NCI-H748 treated with DMSO at 0.1 percent for 48 hours (cell line): ENCODE results near the gene BUD13.

Experiments used
- DNase-seq: peaks from one replicate; lab custom pipeline; 2025; lab: John Stamatoyannopoulos, UW

BUD13 gene

DNA sequence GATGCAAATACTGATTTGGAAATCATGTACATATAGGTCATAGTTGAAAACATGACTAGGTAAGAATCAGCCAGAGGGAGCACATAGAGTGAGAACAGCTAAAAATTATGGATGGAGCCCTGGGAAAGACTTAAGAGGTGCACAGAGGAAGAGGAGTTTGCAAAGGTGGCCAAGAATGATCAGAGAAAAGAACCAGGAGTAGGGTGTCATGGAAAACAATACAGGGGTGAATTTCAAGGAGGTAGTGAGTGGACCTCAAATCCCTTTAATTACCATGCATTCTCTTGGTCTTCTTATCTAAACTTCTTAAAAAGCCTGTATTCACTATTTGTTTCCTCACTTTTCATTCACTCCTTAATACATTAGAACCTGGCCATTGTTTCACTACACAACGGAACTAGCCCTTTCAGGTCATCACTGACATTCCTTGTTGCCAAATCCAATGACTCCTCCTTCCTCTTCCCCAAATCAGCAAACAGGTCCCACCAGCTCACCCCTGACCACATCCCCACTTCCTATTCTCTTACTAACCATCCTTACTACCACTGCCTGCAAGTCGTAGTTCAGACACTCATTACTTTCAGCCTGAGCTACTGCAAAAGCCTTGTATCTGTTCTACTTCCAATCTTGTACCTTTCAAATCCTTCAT, 22.6 kb downstream of the BUD13 start:
- no peak for DNase-seq

DNA sequence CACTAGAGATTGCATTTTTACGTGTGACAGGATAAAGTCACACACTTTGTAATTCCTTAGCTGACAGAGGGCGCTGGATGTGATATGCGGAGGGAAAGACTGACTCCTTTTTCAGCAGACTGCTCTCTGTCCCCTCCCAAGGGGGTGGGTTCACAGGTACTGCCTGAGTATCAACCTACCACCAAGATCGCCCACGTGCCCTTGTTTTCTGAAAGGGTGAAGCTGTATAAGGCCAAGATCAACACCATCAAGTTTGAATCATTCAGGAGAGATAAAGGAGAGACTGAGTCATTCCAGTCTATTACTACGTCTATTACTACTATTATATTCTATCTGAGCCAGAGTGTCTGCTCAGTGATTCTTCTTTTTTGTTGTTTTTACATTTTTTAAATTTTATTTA, 30.7 kb downstream of the BUD13 start:
- DNase-seq = no peak

DNA sequence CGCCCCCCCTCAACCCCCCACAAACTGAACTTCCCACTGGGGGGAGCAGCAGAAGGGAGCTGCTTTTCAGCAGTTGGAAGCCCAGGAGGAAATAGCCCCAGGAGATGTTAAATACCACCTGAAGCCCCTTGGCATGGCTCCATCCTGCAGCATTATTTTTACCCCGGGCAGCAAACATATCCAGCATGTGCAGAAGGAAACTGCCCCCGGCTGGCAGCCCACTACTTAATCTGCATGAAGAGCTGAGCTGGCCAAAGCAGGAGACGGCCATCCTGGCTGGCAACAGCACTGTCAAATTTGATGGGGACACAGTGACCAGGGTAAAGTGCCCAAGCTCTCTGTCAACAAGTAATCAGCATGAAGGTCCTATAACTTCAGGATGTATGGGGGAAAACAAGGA, 32.0 kb downstream of the BUD13 start:
- no peak for DNase-seq

DNA sequence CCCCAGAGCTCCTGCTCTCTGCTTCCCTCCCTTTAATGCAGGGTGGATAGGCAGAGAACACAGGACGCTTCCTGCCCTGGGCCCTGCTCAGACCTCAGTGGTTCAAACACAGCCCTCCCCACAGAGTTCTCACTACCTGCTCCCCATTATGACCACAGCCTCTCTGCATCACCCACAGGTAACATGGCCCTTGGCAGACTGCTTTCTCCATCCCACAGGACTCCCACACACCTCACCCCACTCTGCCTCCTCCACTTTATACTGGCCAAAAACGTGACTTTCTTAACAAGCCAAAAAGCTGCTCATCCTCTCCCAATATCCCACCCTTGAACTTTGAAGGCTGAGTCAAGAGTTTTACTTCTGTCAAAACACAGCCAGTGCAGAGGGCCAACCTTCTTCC, 33.8 kb downstream of the BUD13 start:
- DNase-seq = no peak

DNA sequence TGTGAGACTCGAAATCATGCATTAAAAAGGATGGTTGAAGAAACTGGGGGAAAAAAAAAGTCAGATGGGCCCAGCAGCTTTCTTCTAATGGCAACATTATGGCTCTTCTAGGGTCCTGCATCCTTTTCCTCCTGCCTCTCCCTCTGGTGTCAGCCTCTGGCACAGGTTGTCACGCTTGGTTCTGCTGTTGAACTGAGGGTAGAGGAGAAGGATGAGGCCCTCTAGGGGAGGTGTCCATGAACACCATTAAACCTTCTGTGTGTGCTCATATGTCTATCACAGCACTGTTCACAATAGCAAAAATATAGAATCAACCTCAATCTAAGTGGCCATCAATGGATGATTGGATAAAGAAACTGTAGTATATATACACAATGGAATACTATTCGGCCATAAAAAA, 36.0 kb downstream of the BUD13 start:
- DNase-seq = no peak

DNA sequence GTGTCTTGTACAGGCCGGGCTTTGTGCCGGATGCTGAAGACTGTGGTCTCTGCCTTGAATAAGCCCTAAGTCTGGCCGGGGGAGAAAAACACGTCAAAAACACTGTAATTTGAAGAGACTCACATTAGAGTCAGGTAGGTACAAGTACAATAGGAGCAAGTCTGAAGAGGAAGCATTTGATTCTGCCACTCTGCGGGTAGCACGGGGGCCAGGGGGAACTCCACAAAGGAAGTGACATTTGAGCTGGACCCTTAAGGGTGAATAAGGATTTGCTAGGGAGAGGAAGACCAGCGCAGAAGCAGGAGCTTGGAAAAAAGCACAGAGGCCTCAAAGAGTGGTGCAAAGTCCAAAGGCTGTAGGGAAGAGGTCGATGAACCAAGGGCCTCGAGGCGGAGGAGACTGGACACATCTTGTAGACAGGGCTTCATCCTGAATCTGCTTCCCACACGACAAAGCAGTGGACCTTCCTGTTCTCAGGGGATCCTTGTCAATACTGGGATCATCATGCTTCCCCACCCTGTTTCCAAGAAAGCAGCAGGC, 38.7 kb downstream of the BUD13 start:
- DNase-seq = no peak

DNA sequence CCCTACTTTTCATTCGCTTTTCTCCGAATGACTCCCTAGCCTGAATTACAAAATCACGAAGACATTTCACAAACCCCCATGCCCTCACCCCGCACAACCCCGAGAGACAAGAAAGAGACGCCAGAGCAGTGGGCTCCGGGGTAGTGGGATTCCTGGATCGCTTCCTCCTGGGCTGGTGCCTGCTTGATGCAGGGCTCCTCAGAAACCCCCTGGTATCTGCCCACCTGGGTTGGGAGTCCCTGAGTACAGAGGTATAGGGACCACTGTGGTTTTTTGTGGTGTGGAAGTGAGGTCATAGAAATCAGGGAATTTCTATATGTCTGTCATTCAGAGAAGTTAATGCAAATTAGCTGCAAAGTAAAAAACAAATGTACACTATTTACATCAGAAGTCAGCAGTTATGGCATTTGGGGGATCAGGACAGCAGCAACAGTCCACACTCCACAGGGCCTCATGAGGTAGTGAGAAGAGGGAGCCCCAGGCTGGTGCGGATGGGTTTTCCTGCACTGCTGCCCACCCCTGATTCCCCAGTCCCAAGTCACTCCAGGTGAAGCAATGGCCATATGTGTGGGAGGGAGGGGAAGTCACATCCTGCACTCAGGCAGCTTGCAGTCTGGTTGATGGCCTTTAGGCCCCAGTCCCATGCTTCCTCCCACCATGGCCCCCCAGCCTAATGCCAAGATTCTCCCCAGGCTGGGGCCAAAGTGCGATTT, 39.6 kb downstream of the BUD13 start:
- DNase-seq = no peak

DNA sequence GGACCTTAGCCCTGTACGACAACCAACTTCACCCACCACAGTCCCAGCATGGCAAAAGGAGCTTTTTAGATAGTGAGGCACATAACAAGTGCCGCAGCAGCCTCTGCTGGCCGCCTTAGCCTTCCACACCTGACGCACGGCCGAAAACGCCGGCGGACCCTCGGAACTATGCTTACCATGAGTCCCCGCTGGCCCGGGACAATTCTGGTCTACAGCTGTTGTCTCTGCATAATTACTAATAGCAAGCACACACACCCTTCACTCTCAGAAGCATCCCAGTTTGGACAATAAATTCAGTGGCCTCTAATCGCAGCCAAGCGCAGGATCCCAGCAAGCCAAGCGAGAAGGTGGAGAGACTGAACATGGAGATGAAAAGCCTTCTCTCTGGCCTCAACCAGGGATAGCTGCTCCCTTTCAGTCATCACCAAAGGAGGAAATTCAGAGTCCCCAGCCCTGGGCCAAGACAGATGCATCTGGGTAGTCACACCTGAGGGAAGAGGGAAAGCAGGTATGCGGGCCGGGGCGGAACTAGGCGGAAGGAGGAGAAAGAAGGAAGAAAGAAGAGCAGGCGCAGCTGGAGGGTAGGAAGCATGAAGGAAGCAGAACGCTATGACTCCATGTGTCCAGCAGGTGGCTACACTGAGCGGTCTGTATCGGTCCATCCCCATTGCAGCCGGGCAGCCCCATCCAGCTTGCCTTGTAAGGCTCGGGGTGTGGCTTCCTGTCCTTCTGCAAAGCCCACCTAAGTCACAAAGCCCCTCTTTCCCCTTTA, 40.3 kb downstream of the BUD13 start:
- peak; percentile 1 for DNase-seq

DNA sequence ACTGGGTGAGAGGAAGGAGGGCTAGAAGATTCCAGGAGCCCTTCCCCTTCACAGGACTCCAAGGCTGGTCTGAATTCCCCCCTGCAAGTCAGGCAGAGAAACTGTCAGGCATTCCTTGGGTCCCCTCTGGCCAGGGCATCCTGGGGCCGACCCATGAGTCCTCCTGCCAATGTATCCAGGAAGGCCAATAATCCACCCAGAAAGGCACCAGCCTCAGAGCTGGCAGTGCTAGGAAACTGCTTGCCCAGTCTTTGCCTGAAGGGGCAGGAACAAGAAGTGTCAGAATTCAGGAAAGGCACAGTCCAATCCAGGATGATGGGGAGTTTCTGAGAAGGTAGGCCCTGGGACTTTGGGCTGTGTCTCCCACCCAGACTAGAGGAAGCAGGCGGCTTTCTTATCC, 41.0 kb downstream of the BUD13 start:
- no peak for DNase-seq

DNA sequence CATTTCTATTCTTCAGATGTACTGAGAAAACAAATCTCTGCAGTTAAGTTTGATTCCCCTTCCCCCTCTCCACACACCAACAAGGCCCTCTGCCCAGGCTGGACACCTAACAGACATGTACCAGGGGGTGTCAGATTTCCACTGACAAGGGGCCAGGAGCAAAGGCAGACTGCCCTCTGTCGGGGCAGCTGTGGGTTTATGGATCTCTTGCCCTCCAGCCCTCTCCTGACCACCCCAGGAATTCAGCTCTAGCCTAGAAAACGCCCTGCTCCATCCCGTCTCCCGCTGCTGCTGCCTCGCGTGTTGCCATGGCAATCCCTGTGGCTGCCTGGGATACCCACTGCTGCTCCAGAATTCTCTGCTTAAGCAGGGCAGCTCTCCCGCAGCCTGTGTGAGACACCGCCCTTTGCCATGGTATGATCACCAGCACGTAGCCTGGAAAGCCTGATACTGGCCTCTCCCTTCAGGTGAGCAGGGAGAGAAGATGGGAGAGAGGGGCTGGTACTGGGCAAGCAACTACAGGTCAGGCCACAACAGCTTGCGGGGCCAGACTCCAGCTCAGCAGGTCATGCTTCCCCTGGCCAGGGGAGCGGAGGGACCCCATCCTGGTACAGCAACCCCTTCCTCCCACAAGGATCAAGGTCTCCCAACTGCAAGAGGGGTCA, 41.6 kb downstream of the BUD13 start:
- DNase-seq = peak; percentile 47

DNA sequence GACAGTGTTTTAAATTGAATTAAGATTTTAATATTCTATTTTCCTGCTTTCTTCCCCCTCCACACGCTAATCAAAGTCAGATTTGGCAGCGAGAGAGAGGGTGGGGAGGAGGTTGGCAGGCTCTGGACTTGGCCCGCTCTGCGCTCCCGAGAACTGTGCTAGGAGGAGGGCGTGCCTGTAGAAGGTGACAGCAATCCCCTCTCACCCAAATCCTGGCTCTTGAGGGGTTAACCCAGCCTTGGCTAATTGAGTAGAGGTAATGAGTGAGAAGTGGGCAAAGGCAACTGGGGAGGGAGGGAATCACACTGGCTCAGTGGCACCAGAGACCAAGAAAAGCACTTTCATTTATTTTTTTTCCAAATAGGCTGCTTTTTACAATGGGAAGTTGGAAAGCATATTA, 42.2 kb downstream of the BUD13 start:
- no peak for DNase-seq

DNA sequence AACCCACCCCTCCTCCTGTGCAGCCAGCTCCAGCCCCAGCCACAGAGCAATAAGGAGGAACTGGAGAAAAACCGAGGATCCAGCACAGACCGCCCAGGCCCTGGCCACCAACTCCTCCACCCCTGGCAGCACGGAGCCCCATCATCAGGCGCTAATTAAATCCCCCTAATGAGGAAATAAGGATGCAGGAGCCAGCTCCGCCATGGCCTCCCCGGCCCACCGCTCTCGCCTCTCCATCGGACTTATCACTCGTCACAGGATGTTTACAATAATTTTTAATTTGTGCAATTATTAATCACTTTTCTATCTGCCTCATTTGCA, 42.6 kb downstream of the BUD13 start:
- no peak for DNase-seq

DNA sequence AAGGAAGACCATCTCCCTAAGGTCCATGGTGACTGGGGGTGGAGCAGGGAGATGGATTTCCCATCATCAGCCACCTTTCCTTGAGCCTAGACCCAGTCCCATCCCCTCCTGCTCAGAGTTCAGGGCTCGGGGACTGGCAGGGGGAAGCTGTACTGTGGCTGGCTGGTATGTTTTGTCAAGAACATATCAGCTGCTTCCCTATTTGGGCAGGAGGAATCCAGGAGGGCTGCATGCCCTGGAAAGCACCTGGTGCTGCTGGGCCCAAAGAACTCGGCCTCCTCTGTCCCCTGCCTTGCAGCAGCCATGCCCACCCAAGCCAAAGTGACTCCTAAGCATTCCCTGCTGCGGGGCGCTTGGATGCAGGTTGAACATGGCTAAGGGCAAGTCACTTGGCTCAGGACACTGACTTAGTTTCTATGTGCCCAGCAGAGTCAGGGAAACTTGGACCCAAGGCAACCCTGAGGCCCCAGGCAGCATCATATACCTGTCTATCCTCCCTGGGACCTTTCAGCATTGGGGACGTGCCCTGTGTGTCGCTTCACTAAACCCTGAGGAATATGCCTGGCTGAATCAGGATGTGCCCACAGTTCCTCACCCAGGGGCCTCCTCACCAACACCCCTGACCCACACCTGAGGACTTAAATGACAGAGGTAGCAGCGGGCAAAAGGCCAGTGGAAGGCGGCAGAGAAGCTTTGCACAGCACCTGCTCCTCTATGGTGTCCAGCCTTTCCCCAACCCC, 43.1 kb downstream of the BUD13 start:
- DNase-seq = no peak

DNA sequence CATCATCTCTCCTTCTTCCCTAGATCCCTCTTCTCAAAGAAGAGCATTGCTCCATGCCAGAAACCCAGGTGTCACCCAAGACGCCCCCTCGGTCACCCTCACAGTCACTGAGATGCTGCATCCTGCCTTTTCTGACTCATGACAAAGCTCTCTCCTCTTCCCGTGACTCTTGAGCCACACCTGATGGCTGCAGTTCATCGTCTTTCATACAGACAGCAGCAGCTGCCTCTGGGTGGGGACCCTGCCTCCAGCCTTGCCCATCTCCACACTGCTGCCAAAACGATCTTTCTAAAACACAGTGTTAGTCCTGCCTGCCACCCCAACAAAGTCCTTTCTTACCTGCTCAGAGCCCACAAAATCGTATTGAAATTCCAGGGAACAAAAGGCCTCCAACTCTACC, 44.8 kb downstream of the BUD13 start:
- no peak for DNase-seq

DNA sequence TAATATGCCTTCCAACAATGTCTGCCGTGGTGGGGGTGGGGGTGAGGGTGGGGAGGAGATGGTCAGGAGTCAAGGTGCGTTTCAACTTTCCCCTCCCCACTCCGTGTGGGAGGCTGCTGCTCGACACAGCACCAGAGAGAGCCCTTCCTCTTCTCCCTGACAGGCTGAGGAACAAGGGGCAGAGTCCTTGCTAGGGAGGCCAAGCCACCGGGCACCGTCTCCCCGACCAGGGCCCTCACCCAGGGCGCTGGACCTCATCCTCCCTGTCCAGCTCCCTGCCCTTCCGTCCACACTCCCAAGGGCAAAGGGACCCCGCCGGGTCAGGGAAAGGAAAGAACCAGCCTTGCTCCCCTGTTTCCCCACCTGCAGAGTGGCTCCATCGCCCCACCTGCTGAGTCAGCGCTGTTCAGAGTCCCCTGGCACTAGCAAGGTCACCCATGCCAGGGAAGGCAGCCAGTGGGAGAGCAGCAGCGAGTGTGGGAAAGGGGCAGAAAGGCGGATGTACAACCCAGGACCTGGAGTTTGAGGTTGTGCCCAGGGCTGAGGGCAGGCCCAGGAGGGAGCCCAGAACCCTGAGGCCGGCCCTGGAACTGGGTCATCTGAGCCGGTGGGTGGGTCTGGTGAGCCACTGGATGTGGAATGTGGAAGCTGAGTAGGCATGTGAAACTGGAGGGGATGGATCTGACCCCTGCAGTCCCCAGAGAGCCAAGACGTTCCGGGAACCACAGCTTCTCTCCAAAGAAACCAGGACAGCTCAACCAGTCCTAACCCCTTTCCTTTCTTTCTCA, 47.2 kb downstream of the BUD13 start:
- DNase-seq = no peak

DNA sequence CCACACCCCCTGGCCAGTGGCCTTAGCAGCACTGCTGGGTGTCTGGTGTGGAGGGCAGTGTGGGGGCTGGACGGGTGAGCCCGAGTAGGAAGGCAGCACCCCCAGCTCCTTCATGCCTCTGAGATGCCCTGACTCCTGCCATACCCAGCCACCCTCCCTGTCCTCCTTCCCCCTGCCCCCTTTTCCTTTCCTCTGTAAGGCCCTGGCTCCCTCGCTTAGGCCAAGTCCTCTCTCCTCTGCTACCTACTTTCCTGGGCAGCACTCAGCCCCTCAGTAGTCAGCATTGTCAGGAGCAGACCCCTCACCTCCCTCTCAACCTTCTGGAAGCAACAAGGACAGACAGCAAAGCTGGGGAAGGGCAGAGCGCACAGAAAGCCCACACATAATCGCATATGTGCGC, 48.0 kb downstream of the BUD13 start:
- no peak for DNase-seq

DNA sequence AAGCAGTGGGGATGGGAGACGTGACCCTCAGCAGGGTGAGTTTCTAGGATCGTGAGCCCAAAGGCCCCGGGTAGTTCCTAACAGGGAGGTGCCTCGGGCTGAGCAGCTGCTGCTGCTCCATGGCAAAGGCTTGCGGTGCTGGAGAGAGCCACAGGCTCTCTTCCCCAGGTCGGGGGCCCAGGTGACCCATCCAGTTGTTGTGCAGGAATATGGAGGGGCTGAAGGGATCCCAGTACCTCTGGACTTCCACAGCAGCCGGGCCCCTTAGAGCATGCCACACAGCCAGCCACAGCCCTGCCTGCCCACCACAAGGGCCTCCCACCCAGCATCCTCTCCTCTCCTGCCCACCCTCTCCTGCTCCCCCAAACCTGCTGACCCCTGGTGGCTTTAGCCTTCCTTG, 49.3 kb downstream of the BUD13 start:
- DNase-seq = no peak

DNA sequence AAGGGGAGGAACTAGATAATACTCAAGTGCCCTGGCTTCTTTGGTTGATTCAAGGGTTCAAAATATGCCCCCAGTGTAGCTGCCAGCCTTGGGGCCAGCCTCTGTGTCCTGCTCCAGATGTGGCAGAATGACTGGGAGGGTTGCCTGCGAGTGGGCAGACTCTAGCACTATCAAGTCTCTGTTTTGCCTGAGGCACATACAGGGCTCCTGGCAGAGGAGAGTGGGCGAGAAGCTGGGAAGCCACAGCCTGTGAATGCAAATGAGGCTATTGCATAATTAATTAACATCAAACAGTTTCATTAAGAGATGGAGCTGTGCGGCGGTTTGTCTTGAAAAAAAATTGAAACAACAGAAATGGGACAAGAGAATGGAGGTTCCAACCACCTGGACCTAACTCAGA, 50.8 kb downstream of the BUD13 start:
- no peak for DNase-seq

DNA sequence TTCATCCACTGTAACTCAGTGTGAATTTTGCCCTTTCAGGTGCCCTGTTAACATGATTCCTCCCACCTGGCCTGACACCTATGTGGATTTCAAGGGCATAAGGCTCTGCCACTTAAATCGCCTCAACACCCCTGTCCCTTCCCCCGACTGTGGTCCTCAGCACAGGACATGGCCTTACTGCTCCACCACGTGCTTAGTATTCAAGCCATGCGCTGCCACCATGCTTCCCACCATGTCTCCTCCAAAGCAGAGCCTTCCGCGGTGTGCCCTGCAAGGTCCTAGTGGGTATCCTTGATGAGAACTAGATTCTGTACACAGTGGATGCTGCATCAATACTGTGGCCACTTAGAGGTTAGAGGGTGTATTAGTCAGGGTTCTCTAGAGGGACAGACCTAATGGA, 51.9 kb downstream of the BUD13 start:
- no peak for DNase-seq

DNA sequence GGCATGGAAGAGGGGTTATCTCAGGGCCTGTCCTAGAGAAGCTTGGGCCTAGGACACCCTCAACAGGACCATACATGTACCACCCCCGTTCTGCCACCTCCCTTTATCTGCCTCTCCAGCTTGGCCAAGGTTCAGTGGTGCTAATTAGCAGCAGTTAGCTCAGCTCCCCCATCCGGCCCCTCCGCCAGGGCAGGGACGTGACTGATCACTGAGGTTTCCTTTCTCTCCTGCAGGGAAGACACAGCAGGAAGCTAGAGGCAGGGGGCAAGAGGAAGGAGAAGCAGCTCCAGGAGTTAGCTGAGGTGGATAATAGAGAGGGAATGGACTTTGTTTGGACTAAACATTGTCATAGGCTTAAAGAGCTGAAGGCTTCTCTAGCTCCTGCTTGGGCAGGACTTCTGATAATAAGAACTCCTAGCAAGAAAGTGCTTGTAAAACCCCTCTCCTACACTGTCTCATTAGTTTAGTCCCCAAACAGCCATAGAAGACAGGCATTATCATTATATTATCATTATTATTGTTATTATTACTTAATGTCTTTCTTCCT, 53.8 kb downstream of the BUD13 start:
- no peak for DNase-seq

DNA sequence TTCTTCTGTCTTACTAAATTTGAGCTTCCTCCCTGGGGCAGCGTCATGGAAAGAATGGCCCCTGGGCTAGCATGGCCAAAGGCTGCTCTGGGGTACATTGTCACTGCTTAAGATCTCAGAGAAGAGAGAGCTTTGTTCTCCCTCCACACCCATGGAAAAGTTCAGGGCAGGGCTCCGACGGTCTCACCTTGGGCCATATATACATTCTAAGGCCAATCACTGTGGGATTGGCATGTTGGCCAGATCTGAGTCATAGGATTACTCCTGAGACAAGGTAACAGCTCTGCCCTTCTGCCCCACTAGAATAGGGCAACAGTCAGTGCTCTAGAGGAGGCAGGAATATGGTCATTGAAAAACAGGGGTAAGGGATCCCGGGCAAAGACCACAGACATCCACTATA, 56.2 kb downstream of the BUD13 start:
- DNase-seq = no peak
